Caco-2 (cell line): Measurements from ENCODE around the gene TMEM161A. TPM values are rescaled to one million over a fixed set of nuclear protein-coding genes. Genes with fewer than 3 reads are reported as not detected.

ENCODE experiments used
- BruUV-seq: library from RNA; stranded (reverse); fragments of 400-500 nt; replicated peaks from 2 replicates; lab custom pipeline; 2021; lab: Mats Ljungman, UMichigan
- CTCF ChIA-PET: fragments of 300-600 bp; sonication (Branson Sonifier 250); formaldehyde crosslinking; loops from one replicate; lab custom pipeline; 2022; ENCODE audit warnings: antibody characterized with exemption; lab: Charles Lee
- POLR2A ChIA-PET: fragments of 300-600 bp; sonication (Branson Sonifier 250); formaldehyde crosslinking; loops from one replicate; lab custom pipeline; 2022; ENCODE audit warnings: antibody characterized with exemption; lab: Charles Lee
- DNase-seq, 2 experiments: peaks; one replicate each; pipeline versions ENCODE4 v3.0.0 to v3.0.0-alpha.2; 2020 to 2022
- H3K27me3 ChIP-seq: replicated peaks from 2 replicates; pipeline ENCODE4 v1.6.0; 2011; ENCODE audit warnings: low read length; ENCODE audit not compliant: control insufficient read depth, insufficient read depth
- H3K36me3 ChIP-seq: 2 replicates; pipeline ENCODE4 v1.5.1; 2011; ENCODE audit warnings: low read length; ENCODE audit not compliant: control insufficient read depth, insufficient read depth
- H3K4me1 ChIP-seq: fragments of 250-450 bp; sonication (Bioruptor Pico); 2 replicates; pipeline ENCODE4 v1.5.1; 2020; ENCODE audit warnings: mild to moderate bottlenecking
- H3K4me3 ChIP-seq: 2 replicates; pipeline ENCODE4 v1.5.1; 2011; ENCODE audit warnings: low read depth, mild to moderate bottlenecking, control low read depth, low read length
- H3K9me3 ChIP-seq: fragments of 250-450 bp; sonication (Bioruptor Pico); 2 replicates; pipeline ENCODE4 v1.5.1; 2020; ENCODE audit warnings: mild to moderate bottlenecking, moderate library complexity
- H3K27ac Mint-ChIP-seq: one replicate; pipeline ENCODE4 v1.8.0; 2022; ENCODE audit warnings: mixed read lengths; ENCODE audit not compliant: unreplicated experiment
- H3K27me3 Mint-ChIP-seq: one replicate; pipeline ENCODE4 v1.8.0; 2022; ENCODE audit warnings: mixed read lengths; ENCODE audit not compliant: insufficient read depth, unreplicated experiment
- H3K36me3 Mint-ChIP-seq: one replicate; pipeline ENCODE4 v1.8.0; 2022; ENCODE audit warnings: mild to moderate bottlenecking, mixed read lengths; ENCODE audit not compliant: insufficient read depth, unreplicated experiment
- H3K4me1 Mint-ChIP-seq: one replicate; pipeline ENCODE4 v1.8.0; 2022; ENCODE audit warnings: low read depth, mixed read lengths; ENCODE audit not compliant: unreplicated experiment
- H3K4me3 Mint-ChIP-seq: one replicate; pipeline ENCODE4 v1.8.0; 2022; ENCODE audit warnings: mild to moderate bottlenecking, moderate library complexity, mixed read lengths; ENCODE audit not compliant: unreplicated experiment
- H3K9me3 Mint-ChIP-seq: one replicate; pipeline ENCODE4 v1.8.0; 2022; ENCODE audit warnings: mixed read lengths; ENCODE audit not compliant: unreplicated experiment
- CTCF ChIP-seq, 2 experiments: fragments of 200-600 bp in 1 of 2; IDR thresholded peaks; 1 replicate in 1 of 2; 2 replicates in 1 of 2; pipeline versions ENCODE4 v1.5.1 to v1.8.0; 2011 to 2022; ENCODE audit warnings: antibody characterized with exemption in 1 of 2, control low read depth in 1 of 2, inconsistent platforms in 1 of 2, low read depth in 1 of 2, low read length in 1 of 2, mild to moderate bottlenecking in 1 of 2, moderate library complexity in 1 of 2; ENCODE audit not compliant: insufficient read depth in 1 of 2, severe bottlenecking in 1 of 2, unreplicated experiment in 1 of 2
- intact Hi-C: fragments of 100-400 bp; cut with micrococcal nuclease; formaldehyde crosslinking; loops from one replicate; pipeline ENCODE4 v1.10.0; 2022; ENCODE audit not compliant: unreplicated experiment
- total RNA-seq: library from RNA; stranded (reverse); gene quantifications from 2 replicates; pipeline ENCODE4 v1.2.3, GENCODE V29; 2022

Gene TMEM161A
- total RNA-seq, 1 experiment from 2014 or later, result 36.9 TPM

GRCh38 chr19:19071897-19072296 lies 66.4 kb downstream of the TMEM161A start:
- intact Hi-C loops, result no loop called here
- Histone ChIP-seq H3K27me3 (no peaks in the 10 kb centered on the region), H3K36me3 (no peaks in the 10 kb centered on the region), H3K4me1 (no peaks in the 10 kb centered on the region; the same call in 1 of the 2 replicates), H3K9me3 (no peaks in the 10 kb centered on the region), H3K4me3 (no peak overlapping the region)
- no peak overlapping the region for H3K27ac Mint-ChIP-seq
- ChIA-PET POLR2A (no interaction called here), CTCF (interaction anchor here (1.2 kb wide), 1 partner anchor 25 kb away, joined by 3 read pairs; no protein-coding TSS in a partner anchor)
- no peaks in the 10 kb centered on the region for H3K4me1 Mint-ChIP-seq
- BruUV-seq, result no TSS peak
- no peaks in the 10 kb centered on the region for H3K9me3 Mint-ChIP-seq
- no peaks in the 10 kb centered on the region for H3K36me3 Mint-ChIP-seq
- no peak for TF ChIP-seq CTCF (IDR thresholded peaks at IDR 0.05; ENCODE audit: insufficient read depth in 1 of 2, low read depth in 1 of 2, low read length in 1 of 2, severe bottlenecking in 1 of 2, unreplicated experiment in 1 of 2)
- DNase-seq, result no peak
- no peaks in the 10 kb centered on the region for H3K27me3 Mint-ChIP-seq
- H3K4me3 Mint-ChIP-seq, result no peak overlapping the region

Other genes with a start within 250 kb of the TMEM161A start
- 19.0 and 20.3 TPM in 2 replicates for gene CERS1, start 242.3 kb downstream of the TMEM161A start, total RNA-seq
- gene COPE, start 219.1 kb downstream of the TMEM161A start, total RNA-seq, result 207 and 213 TPM in 2 replicates
- 46.8 and 48.7 TPM in 2 replicates for gene DDX49, start 218.8 kb downstream of the TMEM161A start, total RNA-seq
- gene HOMER3, start 197.3 kb downstream of the TMEM161A start, total RNA-seq, result 18.0 and 19.0 TPM in 2 replicates
- gene SUGP2, start 105.0 kb downstream of the TMEM161A start, total RNA-seq, result 74.1 and 75.6 TPM in 2 replicates
- gene ARMC6, start 104.9 kb downstream of the TMEM161A start, total RNA-seq, result 40.1 and 44.6 TPM in 2 replicates
- gene SLC25A42, start 74.5 kb downstream of the TMEM161A start, total RNA-seq, result 4.5 and 5.4 TPM in 2 replicates
- gene MEF2B, start 31.8 kb upstream of the TMEM161A start, total RNA-seq, result 0.82 and 1.5 TPM in 2 replicates
- 36.2 and 37.7 TPM in 2 replicates for gene BORCS8, start 53.7 kb upstream of the TMEM161A start, total RNA-seq
- 59.8 and 73.4 TPM in 2 replicates for gene RFXANK, start 53.8 kb upstream of the TMEM161A start, total RNA-seq
- gene NR2C2AP, start 64.9 kb upstream of the TMEM161A start, total RNA-seq, result 25.2 and 25.7 TPM in 2 replicates
- gene NCAN, start 73.5 kb upstream of the TMEM161A start, total RNA-seq, result not detected in 2 replicates
- gene TM6SF2, start 134.8 kb upstream of the TMEM161A start, total RNA-seq, result 3.2 and 3.7 TPM in 2 replicates
- 51.2 and 58.4 TPM in 2 replicates for gene SUGP1, start 182.0 kb upstream of the TMEM161A start, total RNA-seq
- gene MAU2, start 182.4 kb upstream of the TMEM161A start, total RNA-seq, result 51.3 and 62.6 TPM in 2 replicates